GM10847 (cell line): Measurements from ENCODE around the gene APBB1IP.

Experiments used
- POLR2A ChIP-seq: IDR thresholded peaks from 2 replicates; pipeline ENCODE4 v1.6.1; 2011; ENCODE audit not compliant: insufficient read length; ENCODE audit errors: extremely low read depth

The APBB1IP gene

DNA sequence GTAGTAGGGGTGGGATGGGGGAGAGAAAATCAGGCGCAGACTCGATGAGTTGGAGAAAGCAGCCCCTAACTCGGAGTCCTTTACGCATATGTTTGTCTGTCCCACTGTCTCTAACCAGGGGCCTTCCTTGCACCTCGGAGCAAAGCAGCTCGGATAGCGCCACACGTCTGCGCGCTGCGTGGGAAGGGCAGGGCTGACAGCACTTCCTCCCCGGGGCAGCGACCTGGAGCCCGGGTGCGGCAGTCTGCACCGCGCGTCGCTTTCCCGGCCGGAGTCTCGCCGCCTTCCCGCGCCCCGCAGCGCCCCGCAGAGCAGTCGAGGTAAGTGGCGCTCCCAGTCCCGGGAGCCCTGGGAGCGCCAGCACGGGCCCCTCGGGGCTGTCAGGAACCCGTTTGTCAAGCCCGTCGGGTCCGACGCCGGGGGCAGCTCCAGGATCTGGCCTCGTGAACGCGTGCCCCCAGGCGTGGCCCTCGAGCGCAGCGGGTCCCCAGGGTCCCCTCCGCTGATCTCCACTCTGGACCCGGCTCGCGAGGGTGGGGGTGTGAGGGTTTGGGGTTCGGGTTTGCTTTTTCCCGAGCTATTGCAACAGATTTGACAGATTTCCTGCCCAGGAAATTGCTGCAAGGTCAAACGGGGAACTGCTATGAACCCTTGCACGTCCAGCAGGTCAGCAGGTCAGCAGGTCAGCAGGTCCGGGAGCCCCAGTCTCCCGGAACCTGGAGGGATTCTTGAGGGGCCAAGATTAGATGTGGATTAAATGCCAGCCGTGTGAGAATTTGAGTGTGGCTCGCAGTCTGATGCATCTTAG is 597 bp downstream of the APBB1IP start:
- no peak for TF ChIP-seq POLR2A

DNA sequence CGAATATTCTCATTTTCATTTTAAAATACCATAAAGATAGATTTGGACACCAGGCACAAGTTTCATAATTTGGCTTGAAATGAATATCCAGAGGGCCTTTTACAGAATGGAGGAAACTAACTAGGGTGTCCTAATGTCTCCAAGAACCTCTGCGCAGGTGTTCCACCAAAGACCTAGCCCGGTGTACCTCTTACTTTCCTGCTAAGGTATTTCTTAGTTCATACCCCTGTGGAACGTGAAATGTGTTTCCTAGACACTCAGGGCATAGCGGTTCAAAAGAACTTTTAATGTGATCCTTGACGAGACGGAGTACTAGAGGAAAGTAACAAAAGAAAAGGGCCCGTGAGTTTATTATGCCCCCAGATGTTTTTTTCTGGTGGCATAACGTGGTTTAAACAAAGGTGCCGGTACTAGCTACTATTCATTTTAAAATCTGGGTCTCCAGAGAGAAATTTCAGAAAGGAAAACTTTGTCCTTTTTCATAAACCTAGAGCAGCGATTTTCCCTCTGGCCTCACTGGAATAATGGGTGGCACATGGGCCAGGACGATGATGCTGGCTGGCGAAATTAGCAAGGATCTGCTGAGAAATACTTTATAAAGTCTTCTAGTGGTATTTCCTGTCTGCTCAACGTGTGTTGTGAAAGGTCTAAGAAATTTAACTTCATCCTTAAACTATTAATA is 1.4 kb downstream of the APBB1IP start:
- TF ChIP-seq POLR2A, result no peak

DNA sequence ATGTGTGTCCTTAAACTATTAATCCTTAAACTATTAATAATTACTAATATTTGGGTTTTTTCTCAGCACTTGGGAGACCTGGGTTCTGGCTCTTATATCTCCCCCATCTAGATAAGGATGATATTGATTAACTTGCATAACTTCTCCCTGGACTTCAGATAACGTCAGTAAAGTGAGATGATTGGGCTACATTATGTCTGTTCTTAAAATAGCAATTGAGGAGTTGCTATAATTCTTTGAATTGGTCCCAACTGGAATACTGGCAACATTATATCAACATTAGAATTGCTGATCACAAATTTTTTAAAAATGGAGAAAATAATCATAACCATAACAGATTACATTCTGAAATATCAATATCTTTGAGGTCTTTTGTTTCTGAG is 1.9 kb downstream of the APBB1IP start:
- no peak for TF ChIP-seq POLR2A

DNA sequence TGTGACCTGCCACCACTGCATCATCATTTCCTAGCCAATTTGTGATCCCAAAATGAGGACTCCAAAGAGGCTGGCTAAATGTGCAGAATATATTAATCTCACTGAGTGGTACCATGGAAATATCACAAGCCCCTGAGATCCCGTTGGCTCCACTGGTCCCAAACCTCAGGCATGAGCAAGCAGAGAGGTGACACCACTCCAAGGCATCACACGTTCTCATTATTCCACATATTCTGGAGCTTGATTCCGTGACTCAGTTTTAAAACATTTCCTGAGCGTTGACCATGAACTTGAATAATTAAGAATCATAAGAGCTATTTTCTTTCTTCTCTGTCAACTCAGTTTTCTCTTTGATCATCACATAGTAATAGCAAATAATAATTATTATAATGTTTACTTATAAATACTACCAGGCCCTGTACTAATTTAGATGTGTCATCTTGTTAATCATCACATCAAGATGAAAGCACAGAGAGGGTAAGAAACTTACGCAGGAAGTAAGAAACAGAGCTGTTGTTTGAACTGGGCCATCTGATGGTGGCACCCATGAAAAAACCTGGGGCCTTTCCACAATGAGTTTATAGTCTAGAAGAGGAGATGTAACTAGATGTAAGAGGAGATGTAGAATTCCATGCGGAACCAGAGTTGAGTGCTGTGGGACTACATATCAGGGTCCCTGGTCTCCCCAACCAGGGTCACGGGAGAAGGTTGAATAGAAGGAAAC is 3.5 kb downstream of the APBB1IP start:
- no peak for TF ChIP-seq POLR2A

DNA sequence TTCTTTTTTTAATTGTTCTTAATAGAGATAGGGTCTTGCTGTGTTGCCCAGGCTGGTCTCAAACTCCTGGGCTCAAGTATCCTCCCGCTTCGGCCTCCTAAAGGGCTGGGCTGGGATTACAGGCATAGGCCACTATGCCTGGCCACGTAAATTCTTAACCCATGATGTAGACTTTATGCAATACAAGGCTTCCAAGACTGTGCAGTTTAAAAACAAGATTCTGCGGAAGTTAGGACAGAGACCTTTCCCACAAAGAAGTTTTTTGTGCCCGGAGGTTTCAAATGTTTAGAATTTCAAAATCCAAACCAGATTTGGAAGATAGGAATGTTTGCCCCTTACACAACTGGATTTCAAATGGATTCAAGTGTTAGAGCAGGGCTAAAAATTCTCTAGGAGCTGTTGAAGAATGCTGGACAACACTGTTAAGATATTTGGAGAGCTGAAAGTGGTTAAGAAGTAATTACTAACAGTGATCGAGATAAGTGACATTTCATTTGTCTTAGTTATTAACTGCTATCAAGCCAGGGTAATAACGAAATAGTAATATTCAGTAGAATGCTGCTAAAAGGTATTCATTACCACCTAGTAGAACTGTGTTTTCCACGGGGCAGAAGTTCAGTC is 7.4 kb downstream of the APBB1IP start:
- TF ChIP-seq POLR2A, result no peak

DNA sequence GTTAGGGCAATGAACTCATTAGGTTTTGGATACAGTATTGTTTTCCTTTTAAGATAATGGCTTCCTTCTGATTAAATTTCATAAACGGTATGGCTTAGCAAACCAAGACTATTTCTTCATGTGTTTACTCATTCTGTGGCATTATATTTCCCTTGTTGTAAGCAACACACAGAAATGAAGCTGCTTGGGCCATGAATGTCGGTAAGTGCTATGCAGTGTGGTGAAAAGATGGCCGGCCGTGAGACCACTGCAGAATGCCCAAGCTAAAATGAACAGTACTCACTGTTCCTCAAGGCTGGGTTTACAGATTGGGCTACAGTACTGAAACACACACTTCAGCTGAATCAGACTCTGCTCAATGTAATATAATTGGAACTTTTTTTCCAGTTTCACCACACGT is 8.1 kb downstream of the APBB1IP start:
- TF ChIP-seq POLR2A, result no peak

DNA sequence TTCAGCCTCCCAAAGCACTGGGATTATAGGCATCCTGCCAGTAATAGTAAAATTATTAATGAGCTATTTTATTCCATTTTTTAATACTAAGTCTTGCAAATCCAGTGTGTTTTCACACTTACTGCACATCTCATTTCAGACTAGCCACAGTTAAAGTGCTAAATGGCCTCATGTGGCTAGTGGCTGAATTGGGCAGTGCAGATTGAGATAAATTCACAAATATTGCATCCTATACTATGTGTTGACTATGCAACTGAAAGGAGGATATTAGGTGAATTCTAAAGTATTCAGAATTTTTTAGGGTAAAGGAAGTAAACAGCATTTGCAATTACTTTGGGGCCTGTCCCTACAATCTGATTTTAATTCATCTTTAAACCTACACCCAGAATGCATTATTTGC is 10.2 kb downstream of the APBB1IP start:
- TF ChIP-seq POLR2A, result no peak

DNA sequence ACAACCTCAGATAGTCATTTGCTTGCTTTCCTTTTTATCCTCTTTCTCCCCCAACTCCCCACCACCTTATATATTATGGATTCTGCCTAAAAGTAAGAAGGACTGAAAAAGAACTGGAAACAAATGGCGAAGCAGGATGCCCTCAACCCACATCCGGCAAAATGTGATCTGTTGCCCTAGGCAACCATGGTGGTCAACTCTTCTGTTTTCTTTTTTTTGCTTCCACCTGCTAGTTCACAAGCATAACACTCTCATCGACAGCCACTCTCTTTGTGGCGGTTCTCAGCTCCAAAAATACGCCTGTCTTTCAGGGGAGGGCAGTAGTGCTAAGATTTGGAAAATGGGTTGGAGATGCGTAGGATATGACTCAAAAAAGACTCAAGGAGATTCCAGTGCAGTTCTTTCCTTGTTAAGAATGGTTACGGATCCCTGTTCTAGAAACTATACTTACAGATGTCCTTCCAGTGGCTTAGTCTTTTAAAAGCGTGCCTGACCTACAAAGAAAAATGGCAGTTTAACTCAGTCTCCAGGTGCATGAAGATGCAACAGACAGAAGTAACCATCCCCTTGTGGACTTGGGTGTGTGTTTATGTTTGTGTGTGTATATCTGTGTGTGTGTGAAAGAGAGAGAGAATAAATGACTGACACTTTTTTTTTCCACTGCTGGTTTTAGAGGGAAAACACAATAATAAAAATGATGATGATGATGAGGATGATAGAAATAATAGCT is 10.7 kb downstream of the APBB1IP start:
- no peak for TF ChIP-seq POLR2A

DNA sequence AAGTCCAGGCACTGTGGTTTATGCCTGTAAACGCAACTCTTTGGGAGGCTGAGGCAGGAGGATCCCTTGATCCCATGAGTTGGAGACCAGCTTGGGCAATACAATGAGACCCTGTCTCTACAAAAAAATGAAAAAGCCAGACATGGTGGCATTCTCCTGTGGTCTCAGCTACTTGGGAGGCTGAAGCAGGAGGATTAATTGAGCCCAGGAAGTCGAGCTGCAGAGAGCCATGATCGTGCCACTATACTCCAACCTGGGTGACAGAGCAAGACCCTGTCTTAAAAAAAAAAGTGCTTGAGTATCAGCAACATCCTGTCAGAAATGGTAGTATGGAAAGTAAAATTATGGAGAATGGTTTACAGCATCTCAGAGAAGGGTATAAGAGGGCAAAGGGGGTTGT is 11.6 kb downstream of the APBB1IP start:
- no peak for TF ChIP-seq POLR2A

DNA sequence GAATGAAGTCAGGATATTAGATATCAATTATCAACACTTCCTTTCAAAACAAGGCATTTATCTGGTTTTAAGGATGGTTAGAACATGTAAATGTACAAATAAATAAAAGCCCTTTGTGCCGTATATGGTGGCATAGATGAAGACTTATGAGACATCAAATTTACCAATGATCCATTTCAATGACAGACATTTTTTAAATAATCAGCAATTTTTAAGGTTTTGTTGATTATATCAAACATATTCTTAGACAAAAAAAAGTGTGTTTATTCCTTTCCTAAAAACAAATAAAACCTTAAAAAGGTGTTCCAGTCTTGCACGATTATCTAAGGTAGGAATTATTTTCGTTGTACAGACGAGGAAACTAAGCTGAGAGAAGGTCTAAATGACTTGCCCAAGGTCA is 13.8 kb downstream of the APBB1IP start:
- no peak for TF ChIP-seq POLR2A

DNA sequence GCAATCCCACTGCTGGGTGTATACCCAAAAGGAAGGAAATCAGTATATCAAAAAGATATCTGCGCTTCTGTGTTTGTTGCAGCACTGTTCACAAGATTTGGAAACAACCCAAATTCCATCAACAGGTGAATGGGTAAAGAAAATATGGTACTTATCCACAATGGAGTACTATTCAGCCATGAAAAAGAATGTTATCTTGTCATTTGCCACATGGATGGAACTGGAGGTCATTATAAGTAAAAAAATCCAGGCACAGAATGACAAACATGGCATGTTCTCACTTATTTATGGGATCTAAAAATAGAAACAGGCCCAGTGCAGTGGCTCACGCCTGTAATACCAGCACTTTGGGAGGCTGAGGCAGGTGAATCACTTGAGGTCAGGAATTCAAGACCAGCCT is 15.7 kb downstream of the APBB1IP start:
- no peak for TF ChIP-seq POLR2A

DNA sequence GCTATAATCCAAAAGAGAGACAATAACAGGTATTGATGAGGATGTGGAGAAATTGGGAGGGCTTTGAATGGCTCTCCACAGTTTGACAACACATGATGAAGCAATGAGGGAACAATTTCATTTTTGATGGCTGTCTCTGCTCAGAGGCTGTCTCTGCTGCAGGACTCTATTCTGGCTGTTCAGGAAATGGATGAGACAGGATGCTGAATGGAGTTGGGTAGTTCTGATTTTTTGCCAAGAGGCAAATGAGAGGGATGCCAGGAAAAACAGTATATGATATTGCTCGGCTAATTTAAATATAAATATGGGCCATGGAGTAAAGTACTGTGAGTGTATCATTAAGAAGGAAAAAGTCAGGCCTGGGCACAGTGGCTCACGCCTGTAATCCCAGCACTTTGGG is 16.8 kb downstream of the APBB1IP start:
- TF ChIP-seq POLR2A, result no peak

DNA sequence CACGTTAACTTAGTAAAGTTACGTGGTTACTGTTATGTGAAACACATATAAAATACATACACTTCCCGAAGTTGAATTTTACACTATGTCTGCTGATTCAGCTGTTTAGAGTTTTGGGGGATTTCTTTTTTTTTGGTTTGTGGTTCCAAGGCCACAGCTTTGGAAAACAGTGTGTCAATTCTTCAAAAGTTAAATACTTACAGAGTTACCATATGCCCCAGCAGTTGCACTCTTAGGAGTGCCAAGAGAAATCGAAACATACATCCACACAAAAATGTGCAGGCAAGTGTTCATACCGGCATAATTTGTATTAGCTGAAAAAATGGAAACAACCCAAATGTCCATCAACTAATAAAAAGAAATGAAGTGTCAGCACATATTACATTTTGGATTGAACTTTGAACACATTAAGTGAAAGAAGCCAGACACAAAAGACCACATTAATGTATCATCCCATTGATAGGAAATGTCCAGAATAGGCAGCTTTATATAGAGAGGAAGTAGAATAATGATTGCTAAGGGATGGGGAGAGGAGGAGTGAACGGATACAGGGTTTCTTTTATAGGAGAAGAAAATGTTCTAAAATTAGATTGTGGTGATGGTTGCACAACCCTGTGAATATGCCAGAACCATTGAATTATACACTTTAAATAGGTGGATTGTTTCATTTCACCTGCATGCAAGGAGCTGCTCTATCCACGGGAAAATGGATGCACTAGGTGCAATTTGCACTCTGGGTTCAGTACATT is 17.6 kb downstream of the APBB1IP start:
- no peak for TF ChIP-seq POLR2A

DNA sequence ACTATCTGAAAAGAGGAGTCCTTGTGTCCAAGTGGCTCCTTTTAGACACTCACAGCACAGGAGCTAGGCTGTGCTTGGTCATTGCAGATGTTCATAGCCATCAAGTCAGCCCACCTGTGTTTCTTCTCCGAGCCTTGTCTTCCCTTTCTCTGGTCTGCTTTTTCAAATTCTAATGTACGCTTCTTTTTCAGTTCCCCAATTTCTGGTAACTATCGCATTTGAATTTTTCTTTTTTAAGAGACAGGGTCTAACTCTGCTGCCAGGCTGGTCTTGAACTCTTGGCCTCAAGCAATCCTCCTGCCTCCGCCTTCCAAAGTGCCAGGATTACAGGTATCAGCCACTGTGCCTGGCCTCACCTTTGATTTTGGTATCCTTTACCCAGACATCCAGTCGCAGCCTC is 18.9 kb downstream of the APBB1IP start:
- TF ChIP-seq POLR2A, result no peak
